Uterus (tissue), 2 donors: ENCODE measurements around the gene FHIT.

Experiments used
- POLR2A ChIP-seq, 2 donors: fragments of 450-650 bp; IDR thresholded peaks; one replicate each; pipeline ENCODE4 v1.6.1; 2016; ENCODE audit warnings: antibody characterized with exemption in 2 of 2, mild to moderate bottlenecking in 1 of 2, moderate library complexity in 1 of 2
- TF ChIP-seq, protein P1 (sequence below), 4 experiments: fragments of 200-600 bp in 2 of 4; fragments of 450-650 bp in 2 of 4; sonication (generic) in 2 of 4; IDR thresholded peaks; one replicate each; pipeline ENCODE4 v1.5.1; 2016 to 2019; ENCODE audit warnings: antibody characterized with exemption in 4 of 4, mild to moderate bottlenecking in 2 of 4, moderate library complexity in 1 of 4

DNA sequence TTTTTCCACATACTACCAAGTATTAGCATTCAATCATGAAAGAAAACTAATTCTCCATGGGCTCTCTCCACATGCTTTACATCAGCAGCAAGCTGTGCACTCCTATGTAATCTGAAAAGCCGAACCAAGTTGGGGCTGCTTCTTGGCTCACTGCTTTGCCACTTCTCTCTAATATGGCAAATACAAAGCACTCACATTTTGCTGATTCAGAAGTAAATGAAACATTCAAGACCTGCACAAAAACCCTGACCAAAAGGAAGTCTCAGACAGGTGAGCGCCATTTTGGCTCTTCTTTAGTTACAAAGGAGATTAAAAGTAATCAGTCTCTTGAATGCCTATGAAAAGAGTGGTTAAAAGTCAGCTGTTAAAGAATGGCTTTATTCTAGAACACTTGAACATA is 915.2 kb downstream of the FHIT start:
- TF ChIP-seq POLR2A (IDR thresholded peaks at IDR 0.05), result no peak
- TF ChIP-seq, protein P1, sequence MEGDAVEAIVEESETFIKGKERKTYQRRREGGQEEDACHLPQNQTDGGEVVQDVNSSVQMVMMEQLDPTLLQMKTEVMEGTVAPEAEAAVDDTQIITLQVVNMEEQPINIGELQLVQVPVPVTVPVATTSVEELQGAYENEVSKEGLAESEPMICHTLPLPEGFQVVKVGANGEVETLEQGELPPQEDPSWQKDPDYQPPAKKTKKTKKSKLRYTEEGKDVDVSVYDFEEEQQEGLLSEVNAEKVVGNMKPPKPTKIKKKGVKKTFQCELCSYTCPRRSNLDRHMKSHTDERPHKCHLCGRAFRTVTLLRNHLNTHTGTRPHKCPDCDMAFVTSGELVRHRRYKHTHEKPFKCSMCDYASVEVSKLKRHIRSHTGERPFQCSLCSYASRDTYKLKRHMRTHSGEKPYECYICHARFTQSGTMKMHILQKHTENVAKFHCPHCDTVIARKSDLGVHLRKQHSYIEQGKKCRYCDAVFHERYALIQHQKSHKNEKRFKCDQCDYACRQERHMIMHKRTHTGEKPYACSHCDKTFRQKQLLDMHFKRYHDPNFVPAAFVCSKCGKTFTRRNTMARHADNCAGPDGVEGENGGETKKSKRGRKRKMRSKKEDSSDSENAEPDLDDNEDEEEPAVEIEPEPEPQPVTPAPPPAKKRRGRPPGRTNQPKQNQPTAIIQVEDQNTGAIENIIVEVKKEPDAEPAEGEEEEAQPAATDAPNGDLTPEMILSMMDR (IDR thresholded peaks at IDR 0.05), result no peak
